Stomach (tissue), 9 donors: ENCODE results near the gene CFAP68. TPM values are rescaled to one million over a fixed set of nuclear protein-coding genes. Genes with fewer than 3 reads are reported as not detected.

Experiments
- DNase-seq, 2 donors: peaks; one replicate each; pipeline versions ENCODE4 v3.0.0 to v3.0.0-alpha.2; 2013 to 2019
- H3K27ac ChIP-seq, 5 donors: fragments of 200-600 bp in 4 of 5; sonication (generic) in 4 of 5; one replicate each; pipeline ENCODE4 v1.5.1; 2013 to 2019; ENCODE audit warnings: mild to moderate bottlenecking in 1 of 5, moderate library complexity in 1 of 5
- H3K27me3 ChIP-seq, 3 donors: fragments of 200-600 bp; sonication (generic); one replicate each; pipeline ENCODE4 v1.5.1; 2017 to 2019; ENCODE audit warnings: mixed run types in 1 of 3
- H3K36me3 ChIP-seq, 4 donors: fragments of 200-600 bp; sonication (generic); 1 replicate in 3 of 4; 2 replicates in 1 of 4; pipeline ENCODE4 v1.5.1; 2016 to 2019
- H3K4me1 ChIP-seq, 4 donors: fragments of 200-600 bp; sonication (generic); one replicate each; pipeline ENCODE4 v1.5.1; 2016 to 2019
- H3K4me3 ChIP-seq, 4 donors: fragments of 200-600 bp; sonication (generic) in 3 of 4; one replicate each; pipeline ENCODE4 v1.5.1; 2016 to 2019; ENCODE audit warnings: mild to moderate bottlenecking in 1 of 4
- H3K9me3 ChIP-seq, 4 donors: fragments of 200-600 bp; sonication (generic); one replicate each; pipeline ENCODE4 v1.5.1; 2016 to 2019
- CTCF ChIP-seq, 7 experiments: fragments of 450-650 bp in 4 of 7; fragments of 200-600 bp in 3 of 7; sonication (generic) in 3 of 7; IDR thresholded peaks; one replicate each; pipeline ENCODE4 v1.5.1; 2016 to 2019; ENCODE audit warnings: antibody characterized with exemption in 7 of 7, control low read depth in 2 of 7, mild to moderate bottlenecking in 1 of 7
- EP300 ChIP-seq: sonication (generic); formaldehyde crosslinking; IDR thresholded peaks from one replicate; pipeline ENCODE4 v1.6.1; 2017; ENCODE audit warnings: antibody characterized with exemption
- POLR2A ChIP-seq, 4 donors: fragments of 450-650 bp; IDR thresholded peaks; one replicate each; pipeline ENCODE4 v1.6.1; 2016; ENCODE audit warnings: antibody characterized with exemption in 4 of 4, control low read depth in 2 of 4, mild to moderate bottlenecking in 1 of 4, moderate library complexity in 1 of 4
- POLR2AphosphoS5 ChIP-seq, 3 donors: sonication (generic); formaldehyde crosslinking; IDR thresholded peaks; one replicate each; pipeline ENCODE4 v1.6.1; 2016; ENCODE audit warnings: antibody characterized with exemption in 3 of 3
- WGBS, 5 donors: extraction: QIAGEN DNeasy Blood & Tissue Kit in 3 of 5; methylation state at CpG; one replicate each; pipeline versions ENCODE4 v1.1.5 to v1.1.7; 2013 to 2018; 5-methylcytosine and 5-hydroxymethylcytosine counted together
- intact Hi-C: fragments of 100-400 bp; cut with DNase I; formaldehyde crosslinking; loops from one replicate; pipeline ENCODE4 v1.15.1; 2023; ENCODE audit warnings: low total_unique reads
- polyA plus RNA-seq, 3 donors: library from polyadenylated mRNA; stranded (reverse); fragments of 200-250 nt; gene quantifications; one replicate each; pipeline ENCODE4 v1.2.3, GENCODE V29; 2013
- total RNA-seq, 5 donors: library from RNA; depleted of rRNA; stranded (reverse); fragments of >200 nt; gene quantifications; one replicate each; pipeline versions ENCODE4 v1.1.0 to v1.2.3, GENCODE V29; 2014 to 2016
- donor health status: healthy with polysubstance abuse.
- donor health status: Bipolar disorder and iron deficiency.
- donor health status: healthy.

CFAP68 gene
- total and polyA plus RNA-seq, 8 donors = 3.9 to 51.9 (median 40.2) TPM; not detected in 1

- Histone ChIP-seq H3K9me3 (no peaks in the 10 kb centered on the region), H3K4me3 (peak overlapping the region; percentile 46 to 57 (median 51)), H3K4me1 (peaks cover 0 to 32% (median 12%) of the 10 kb centered on the region in 4 donors), H3K36me3 (peaks cover 0 to 13% (median 0%) of the 10 kb centered on the region in 4 donors), H3K27ac (peak overlapping the region in 3 of 5 donors; percentile 22 to 94 (median 87)), H3K27me3 (peaks cover 0 to 19% (median 10%) of the 10 kb centered on the region in 3 donors)
- intact Hi-C loops = no loop called here
- DNase-seq = no peak
- WGBS, 5 donors = 58 to 81% (median 75%) methylated on average over 5 of the region's 5 CpGs
- no peak for TF ChIP-seq EP300
- TF ChIP-seq CTCF (IDR thresholded peaks at IDR 0.05) = no peak
- no peak for TF ChIP-seq POLR2A (IDR thresholded peaks at IDR 0.05)
- peak in 1 of 3 donors; percentile 4 for TF ChIP-seq POLR2AphosphoS5 (IDR thresholded peaks at IDR 0.05)
Observed at GRCh38 chr11:111909378-111909777, 30.0 kb downstream of the CFAP68 start.

- WGBS, 5 donors = 43 to 57% (median 50%) methylated on average over 9 of the region's 9 CpGs
- Histone ChIP-seq H3K4me3 (peak overlapping the region; percentile 46 to 57 (median 51)), H3K27ac (peak overlapping the region; percentile 19 to 94 (median 85)), H3K4me1 (peaks cover 0 to 38% (median 13%) of the 10 kb centered on the region in 4 donors), H3K27me3 (peaks cover 0 to 19% (median 10%) of the 10 kb centered on the region in 3 donors), H3K36me3 (peaks cover 0 to 13% (median 0%) of the 10 kb centered on the region in 4 donors), H3K9me3 (no peaks in the 10 kb centered on the region)
- TF ChIP-seq POLR2A (IDR thresholded peaks at IDR 0.05) (no peak), EP300 (no peak), POLR2AphosphoS5 (IDR thresholded peaks at IDR 0.05) (no peak), CTCF (IDR thresholded peaks at IDR 0.05) (no peak)
- intact Hi-C loops = no loop called here
- no peak for DNase-seq
Observed at GRCh38 chr11:111910676-111911562, 31.6 kb downstream of the CFAP68 start.

- peak; percentile 39 to 88 for DNase-seq
- no peaks in the 10 kb centered on the region for H3K9me3 ChIP-seq
- H3K27ac ChIP-seq = peak within 1 kb of the TSS; percentile 31 to 94 (median 85)
- intact Hi-C loops = no loop called here
- peak; percentile 52 to 80 (median 66) for TF ChIP-seq POLR2AphosphoS5 (IDR thresholded peaks at IDR 0.05)
- TF ChIP-seq CTCF (IDR thresholded peaks at IDR 0.05) = no peak
- peak in 1 of 4 donors; percentile 58 for TF ChIP-seq POLR2A (IDR thresholded peaks at IDR 0.05)
- TF ChIP-seq EP300 = no peak
- peak within 1 kb of the TSS; percentile 46 to 57 (median 51) for H3K4me3 ChIP-seq
- H3K27me3 ChIP-seq = peaks cover 0 to 19% (median 10%) of the 10 kb centered on the region in 3 donors
- peaks cover 0 to 38% (median 13%) of the 10 kb centered on the region in 4 donors for H3K4me1 ChIP-seq
- WGBS, 5 donors = 35 to 52% (median 49%) methylated on average over 15 to 17 of the region's 17 CpGs
- H3K36me3 ChIP-seq = peaks cover 0 to 13% (median 0%) of the 10 kb centered on the region in 4 donors
Observed at GRCh38 chr11:111911563-111912401, 32.4 kb downstream of the CFAP68 start, which contains the start of gene CRYAB. Gene CRYAB (minus strand): TSS chr11:111911770. CDS start chr11:111911724, 46 bp downstream.

- H3K27ac ChIP-seq = peak within 1 kb of the TSS; percentile 49 to 94 (median 85)
- no peak for TF ChIP-seq POLR2AphosphoS5 (IDR thresholded peaks at IDR 0.05)
- no peak for TF ChIP-seq POLR2A (IDR thresholded peaks at IDR 0.05)
- no peak for TF ChIP-seq EP300
- TF ChIP-seq CTCF (IDR thresholded peaks at IDR 0.05) = no peak
- H3K36me3 ChIP-seq = peaks cover 0 to 13% (median 0%) of the 10 kb centered on the region in 4 donors
- WGBS, 5 donors = 9 to 17% (median 16%) methylated on average over 9 to 26 of the region's 26 CpGs
- no peaks in the 10 kb centered on the region for H3K9me3 ChIP-seq
- intact Hi-C loops = no loop called here
- DNase-seq = peak in 1 of 2 donors; percentile 51
- peaks cover 0 to 38% (median 13%) of the 10 kb centered on the region in 4 donors for H3K4me1 ChIP-seq
- H3K4me3 ChIP-seq = peak within 1 kb of the TSS; percentile 46 to 57 (median 51)
- H3K27me3 ChIP-seq = peaks cover 0 to 19% (median 10%) of the 10 kb centered on the region in 3 donors
Observed at GRCh38 chr11:111912535-111912934, 33.2 kb downstream of the CFAP68 start, which contains the start of gene HSPB2. Gene HSPB2 (plus strand): TSS chr11:111912734. CDS start chr11:111912830, 96 bp downstream.
